ENCODE data around the gene SYT5.

- no peak for TF ChIP-seq POLR2A (IDR thresholded peaks at IDR 0.05; ENCODE audit: borderline replicate concordance, extremely low read depth, insufficient read depth, insufficient read length)
- TF ChIP-seq EZH2phosphoT487 (IDR thresholded peaks at IDR 0.05; ENCODE audit: borderline replicate concordance) = no peak
- no peak for TF ChIP-seq RAD21 (IDR thresholded peaks at IDR 0.05; ENCODE audit: low read depth)
- no peak for TF ChIP-seq CTCF (IDR thresholded peaks at IDR 0.05 in 2 of 3, conservative IDR thresholded peaks at IDR 0.05 in 1 of 3; ENCODE audit: borderline replicate concordance in 1 of 3, insufficient read depth in 1 of 3, low read depth in 2 of 3, low read length in 2 of 3)
- TF ChIP-seq TCF7L2 (IDR thresholded peaks at IDR 0.05; ENCODE audit: borderline replicate concordance, extremely low read depth, insufficient read depth, insufficient read length) = no peak
- TF ChIP-seq EZH2 (IDR thresholded peaks at IDR 0.05) = no peak
- TF ChIP-seq JUND (IDR thresholded peaks at IDR 0.05) = no peak
- TF ChIP-seq POLR2AphosphoS5 (IDR thresholded peaks at IDR 0.05; ENCODE audit: low read depth, low read length) = no peak; the same call in 1 of the 2 replicates
- TF ChIP-seq CEBPB (IDR thresholded peaks at IDR 0.05; ENCODE audit: low read depth) = no peak
- TF ChIP-seq ZNF274 (IDR thresholded peaks at IDR 0.05; ENCODE audit: low read depth, low read length) = no peak
These were observed 43.4 kb upstream of the SYT5 start for GRCh38 chr19:55223291-55224037.
